Neural progenitor cell (in vitro differentiated cells): ENCODE measurements around the gene FGFR3. TPM values are rescaled to one million over a fixed set of nuclear protein-coding genes. Genes with fewer than 3 reads are reported as not detected.
A peak's percentile ranks its signal among the peaks of the same experiment; 100 is the strongest.

ENCODE experiments used
- DNase-seq: peaks from one replicate; pipeline ENCODE4 v3.0.0-alpha.2; 2016; ENCODE audit warnings: low spot score
- H2AFZ ChIP-seq: fragments of 200-600 bp; sonication (generic); replicated peaks from 2 replicates; pipeline ENCODE4 v1.6.1; 2016; ENCODE audit warnings: antibody characterized with exemption
- H3F3A ChIP-seq: fragments of 200-600 bp; sonication (generic); 2 replicates; pipeline ENCODE4 v1.6.1; 2016; ENCODE audit warnings: antibody characterized with exemption, low read depth
- H3K27ac ChIP-seq: fragments of 200-600 bp; sonication (generic); 2 replicates; pipeline ENCODE4 v1.5.1; 2016; ENCODE audit warnings: mild to moderate bottlenecking
- H3K27me3 ChIP-seq: fragments of 200-600 bp; sonication (generic); 2 replicates; pipeline ENCODE4 v1.6.1; 2016; ENCODE audit warnings: mild to moderate bottlenecking, moderate library complexity
- H3K36me3 ChIP-seq: fragments of 200-600 bp; sonication (generic); 2 replicates; pipeline ENCODE4 v1.5.1; 2016
- H3K4me1 ChIP-seq: fragments of 200-600 bp; sonication (generic); 2 replicates; pipeline ENCODE4 v1.6.1; 2016; ENCODE audit warnings: mixed run types
- H3K4me2 ChIP-seq: fragments of 200-600 bp; sonication (generic); 2 replicates; pipeline ENCODE4 v1.6.1; 2016
- H3K4me3 ChIP-seq: fragments of 200-600 bp; sonication (generic); 2 replicates; pipeline ENCODE4 v1.5.1; 2016
- H3K79me2 ChIP-seq: fragments of 200-600 bp; sonication (generic); 2 replicates; pipeline ENCODE4 v1.6.1; 2016; ENCODE audit warnings: low read depth
- H3K9ac ChIP-seq: fragments of 200-600 bp; sonication (generic); 2 replicates; pipeline ENCODE4 v1.6.1; 2016
- H3K9me3 ChIP-seq: fragments of 200-600 bp; sonication (generic); 2 replicates; pipeline ENCODE4 v1.5.1; 2016; ENCODE audit warnings: low read depth
- H4K20me1 ChIP-seq: fragments of 200-600 bp; sonication (generic); 2 replicates; pipeline ENCODE4 v1.6.1; 2016; ENCODE audit warnings: low read depth
- H3K27ac Mint-ChIP-seq: 3 replicates; pipeline ENCODE4 v1.8.0; 2021; ENCODE audit warnings: mixed read lengths
- H3K27me3 Mint-ChIP-seq: 2 replicates; pipeline ENCODE4 v1.8.0; 2022; ENCODE audit warnings: low read depth, mild to moderate bottlenecking, inconsistent platforms, moderate library complexity, mixed read lengths; ENCODE audit not compliant: insufficient read depth
- H3K36me3 Mint-ChIP-seq: 3 replicates; pipeline ENCODE4 v1.8.0; 2021; ENCODE audit warnings: mixed read lengths
- H3K4me1 Mint-ChIP-seq: 3 replicates; pipeline ENCODE4 v1.8.0; 2021; ENCODE audit warnings: mixed read lengths
- H3K4me3 Mint-ChIP-seq: 3 replicates; pipeline ENCODE4 v1.8.0; 2021; ENCODE audit warnings: mild to moderate bottlenecking, moderate library complexity, mixed read lengths
- H3K9me3 Mint-ChIP-seq: 3 replicates; pipeline ENCODE4 v1.8.0; 2020; ENCODE audit warnings: mixed read lengths
- CTCF ChIP-seq: fragments of 200-600 bp; sonication (generic); IDR thresholded peaks from 2 replicates; pipeline ENCODE4 v1.5.1; 2017; ENCODE audit warnings: antibody characterized with exemption, mild to moderate bottlenecking
- EZH2 ChIP-seq: fragments of 200-600 bp; sonication (generic); IDR thresholded peaks from 2 replicates; pipeline ENCODE4 v1.6.1; 2017; ENCODE audit warnings: antibody characterized with exemption, mild to moderate bottlenecking, moderate library complexity
- EZH2phosphoT487 ChIP-seq: fragments of 200-600 bp; sonication (generic); IDR thresholded peaks from 2 replicates; pipeline ENCODE4 v1.6.1; 2017; ENCODE audit warnings: antibody characterized with exemption
- total RNA-seq: library from RNA; depleted of rRNA; stranded (reverse); fragments of >200 nt; gene quantifications from 2 replicates; pipeline ENCODE4 v1.2.3, GENCODE V29; 2015; ENCODE audit warnings: low replicate concordance

The FGFR3 gene
- total RNA-seq, 1 donor from 2014 or later = 4.8 TPM

- Histone ChIP-seq H3K9me3 (no peaks in the 10 kb centered on the region), H3K79me2 (peaks cover 13% of the 10 kb centered on the region), H2AFZ (no peak overlapping the region), H3K4me1 (peaks cover 21% of the 10 kb centered on the region), H4K20me1 (peaks cover 14% of the 10 kb centered on the region), H3K4me2 (no peak overlapping the region), H3F3A (peaks cover 19% of the 10 kb centered on the region), H3K27me3 (peaks cover 48% of the 10 kb centered on the region), H3K27ac (no peak overlapping the region), H3K36me3 (no peaks in the 10 kb centered on the region), H3K9ac (no peak overlapping the region), H3K4me3 (no peak overlapping the region)
- Mint-ChIP-seq H3K27ac (no peak overlapping the region), H3K27me3 (peaks cover 20% of the 10 kb centered on the region), H3K4me3 (no peak overlapping the region), H3K4me1 (peaks cover 25% of the 10 kb centered on the region), H3K36me3 (no peaks in the 10 kb centered on the region), H3K9me3 (no peaks in the 10 kb centered on the region)
- DNase-seq = no peak
- TF ChIP-seq EZH2phosphoT487 = no peak
- no peak for TF ChIP-seq CTCF
- TF ChIP-seq EZH2 = no peak
Observed at GRCh38 chr4:1790005-1790404, 3.1 kb upstream of the FGFR3 start.

- no peaks in the 10 kb centered on the region for H3K9me3 ChIP-seq
- DNase-seq = no peak
- peaks cover 21% of the 10 kb centered on the region for H3K4me1 Mint-ChIP-seq
- H3K27ac Mint-ChIP-seq = no peak overlapping the region
- H2AFZ ChIP-seq = peak overlapping the region; percentile 34
- H3K27ac ChIP-seq = no peak overlapping the region
- no peaks in the 10 kb centered on the region for H3K9me3 Mint-ChIP-seq
- no peaks in the 10 kb centered on the region for H3K36me3 Mint-ChIP-seq
- H3K9ac ChIP-seq = no peak overlapping the region
- peaks cover 31% of the 10 kb centered on the region for H3F3A ChIP-seq
- peaks cover 37% of the 10 kb centered on the region for H4K20me1 ChIP-seq
- peak overlapping the region; percentile 40 for H3K4me3 ChIP-seq
- peaks cover 60% of the 10 kb centered on the region for H3K27me3 ChIP-seq
- H3K4me3 Mint-ChIP-seq = peak overlapping the region; percentile 74
- peaks cover 20% of the 10 kb centered on the region for H3K27me3 Mint-ChIP-seq
- no peaks in the 10 kb centered on the region for H3K36me3 ChIP-seq
- H3K4me1 ChIP-seq = peaks cover 27% of the 10 kb centered on the region
- TF ChIP-seq EZH2 = peak; percentile 59
- TF ChIP-seq EZH2phosphoT487 = no peak
- H3K79me2 ChIP-seq = peaks cover 35% of the 10 kb centered on the region
- H3K4me2 ChIP-seq = peak overlapping the region; percentile 80
Observed at GRCh38 chr4:1792158-1792831, 798 bp upstream of the FGFR3 start.

GRCh38 chr4:1793496-1793840 lies 375 bp downstream of the FGFR3 start:
- Mint-ChIP-seq H3K4me1 (peaks cover 15% of the 10 kb centered on the region), H3K4me3 (no peak overlapping the region), H3K27ac (no peak overlapping the region), H3K27me3 (peaks cover 20% of the 10 kb centered on the region), H3K36me3 (no peaks in the 10 kb centered on the region), H3K9me3 (no peaks in the 10 kb centered on the region)
- no peaks in the 10 kb centered on the region for H3K9me3 ChIP-seq
- H3K79me2 ChIP-seq = peaks cover 42% of the 10 kb centered on the region
- H4K20me1 ChIP-seq = peaks cover 47% of the 10 kb centered on the region
- peaks cover 30% of the 10 kb centered on the region for H3F3A ChIP-seq
- H3K27ac ChIP-seq = no peak overlapping the region
- peaks cover 19% of the 10 kb centered on the region for H3K4me1 ChIP-seq
- peaks cover 60% of the 10 kb centered on the region for H3K27me3 ChIP-seq
- H3K4me3 ChIP-seq = peak overlapping the region; percentile 57
- H3K9ac ChIP-seq = no peak overlapping the region
- peak overlapping the region; percentile 97 for H3K4me2 ChIP-seq
- H3K36me3 ChIP-seq = no peaks in the 10 kb centered on the region
- no peak overlapping the region for H2AFZ ChIP-seq
- DNase-seq = peak; percentile 73
- TF ChIP-seq EZH2 = no peak
- TF ChIP-seq CTCF = no peak
- TF ChIP-seq EZH2phosphoT487 = no peak
